ENCODE data around the gene CUL2. TPM values are rescaled to one million over a fixed set of nuclear protein-coding genes. Genes with fewer than 3 reads are reported as not detected.

The CUL2 gene
- total and polyA plus RNA-seq, 2 donors (not counting 1 experiment from before 2014, with no cell fraction given) = 7.3 to 36.9 TPM

GRCh38 chr10:35058134-35058533, 32.0 kb downstream of the CUL2 start:
- CTCF ChIA-PET = no interaction called here
- peak overlapping the region in 1 of 2 donors; percentile 33 for H3K27ac ChIP-seq (ENCODE audit: low read length in 2 of 2)
- H3K4me3 ChIP-seq (ENCODE audit: control extremely low read depth in 1 of 5, extremely low read depth in 1 of 5, insufficient read depth in 1 of 5, low read depth in 2 of 5, low read length in 4 of 5) = no peak overlapping the region
- Mint-ChIP-seq H3K27ac (peak overlapping the region; percentile 13), H3K9me3 (ENCODE audit: insufficient read depth) (no peaks in the 10 kb centered on the region), H3K27me3 (no peaks in the 10 kb centered on the region), H3K4me3 (no peak overlapping the region), H3K4me1 (peaks cover 9% of the 10 kb centered on the region)
- no peak for DNase-seq
- H3K9ac ChIP-seq (ENCODE audit: low read length) = no peak overlapping the region
- H3K4me2 ChIP-seq (replicated peaks; ENCODE audit: low read depth, low read length, poor library complexity, severe bottlenecking) = no peak overlapping the region
- H2AFZ ChIP-seq (ENCODE audit: insufficient read depth, low read depth, low read length, poor library complexity, severe bottlenecking) = no peak overlapping the region
- H3K9me3 ChIP-seq (ENCODE audit: control extremely low read depth in 1 of 3, control insufficient read depth in 2 of 3, insufficient read depth in 1 of 3, low read length in 2 of 3) = no peaks in the 10 kb centered on the region
- intact Hi-C loops (cut with micrococcal nuclease) = no loop called here
- H3K27me3 ChIP-seq (replicated peaks in 1 of 4; ENCODE audit: control extremely low read depth in 1 of 4, control insufficient read depth in 3 of 4, insufficient read depth in 4 of 4, low read length in 3 of 4) = no peaks in the 10 kb centered on the region
- no peak for ATAC-seq (ENCODE audit: low read depth)
- peaks cover 3 to 6% of the 10 kb centered on the region in 2 donors for H3K4me1 ChIP-seq (ENCODE audit: control insufficient read depth in 2 of 2, insufficient read depth in 2 of 2, low read length in 2 of 2)
- 20% methylated on average over 5 of the region's 6 CpGs for whole genome bisulfite sequencing (ENCODE audit: insufficient coverage)
- no peak for TF ChIP-seq EZH2 (IDR thresholded peaks at IDR 0.05; ENCODE audit: borderline replicate concordance, insufficient read depth, low read depth, low read length, poor library complexity, severe bottlenecking)
- TF ChIP-seq CTCF (IDR thresholded peaks at IDR 0.05) = no peak
- H3K36me3 ChIP-seq (replicated peaks in 1 of 2; ENCODE audit: control extremely low read depth in 1 of 2, control insufficient read depth in 1 of 2, extremely low read depth in 1 of 2, insufficient read depth in 2 of 2, low read length in 1 of 2) = peaks cover 15 to 64% of the 10 kb centered on the region in 2 experiments
- H4K20me1 ChIP-seq (ENCODE audit: control insufficient read depth, insufficient read depth, low read length, poor library complexity, severe bottlenecking) = no peaks in the 10 kb centered on the region
- H3K79me2 ChIP-seq (ENCODE audit: control insufficient read depth, insufficient read depth, low read length) = peaks cover 3% of the 10 kb centered on the region
- POLR2A ChIA-PET = no interaction called here

GRCh38 chr10:35056686-35057085, 33.5 kb downstream of the CUL2 start:
- Histone ChIP-seq H3K79me2 (ENCODE audit: control insufficient read depth, insufficient read depth, low read length) (peaks cover 3% of the 10 kb centered on the region), H2AFZ (ENCODE audit: insufficient read depth, low read depth, low read length, poor library complexity, severe bottlenecking) (no peak overlapping the region), H3K27ac (ENCODE audit: low read length in 2 of 2) (no peak overlapping the region), H3K4me1 (ENCODE audit: control insufficient read depth in 2 of 2, insufficient read depth in 2 of 2, low read length in 2 of 2) (peaks cover 3 to 6% of the 10 kb centered on the region in 2 donors), H3K4me2 (replicated peaks; ENCODE audit: low read depth, low read length, poor library complexity, severe bottlenecking) (no peak overlapping the region), H3K27me3 (replicated peaks in 1 of 4; ENCODE audit: control extremely low read depth in 1 of 4, control insufficient read depth in 3 of 4, insufficient read depth in 4 of 4, low read length in 3 of 4) (no peaks in the 10 kb centered on the region), H3K9me3 (ENCODE audit: control extremely low read depth in 1 of 3, control insufficient read depth in 2 of 3, insufficient read depth in 1 of 3, low read length in 2 of 3) (no peaks in the 10 kb centered on the region), H3K9ac (ENCODE audit: low read length) (no peak overlapping the region), H4K20me1 (ENCODE audit: control insufficient read depth, insufficient read depth, low read length, poor library complexity, severe bottlenecking) (no peaks in the 10 kb centered on the region), H3K36me3 (replicated peaks in 1 of 2; ENCODE audit: control extremely low read depth in 1 of 2, control insufficient read depth in 1 of 2, extremely low read depth in 1 of 2, insufficient read depth in 2 of 2, low read length in 1 of 2) (peaks cover 15 to 63% of the 10 kb centered on the region in 2 experiments), H3K4me3 (ENCODE audit: control extremely low read depth in 1 of 5, extremely low read depth in 1 of 5, insufficient read depth in 1 of 5, low read depth in 2 of 5, low read length in 4 of 5) (no peak overlapping the region)
- WGBS (ENCODE audit: insufficient coverage) = 89% methylated on average over 5 of the region's 5 CpGs
- H3K4me3 Mint-ChIP-seq = no peak overlapping the region
- ChIA-PET CTCF (no interaction called here), POLR2A (no interaction called here)
- no peaks in the 10 kb centered on the region for H3K27me3 Mint-ChIP-seq
- DNase-seq = no peak
- no peak overlapping the region for H3K27ac Mint-ChIP-seq
- H3K4me1 Mint-ChIP-seq = peaks cover 9% of the 10 kb centered on the region
- no peaks in the 10 kb centered on the region for H3K9me3 Mint-ChIP-seq (ENCODE audit: insufficient read depth)
- no peak for TF ChIP-seq CTCF (IDR thresholded peaks at IDR 0.05)
- TF ChIP-seq EZH2 (IDR thresholded peaks at IDR 0.05; ENCODE audit: borderline replicate concordance, insufficient read depth, low read depth, low read length, poor library complexity, severe bottlenecking) = no peak
- no peak for ATAC-seq (ENCODE audit: low read depth)
- intact Hi-C loops (cut with micrococcal nuclease) = no loop called here

Measured in B cell (primary cell).